Hypothalamus (tissue), 51 donors: ENCODE results near the gene DLL4.

Experiments
- DNase-seq, 51 donors: peaks; one replicate each; lab custom pipeline; 2025; lab: John Stamatoyannopoulos, UW

The DLL4 gene

DNA sequence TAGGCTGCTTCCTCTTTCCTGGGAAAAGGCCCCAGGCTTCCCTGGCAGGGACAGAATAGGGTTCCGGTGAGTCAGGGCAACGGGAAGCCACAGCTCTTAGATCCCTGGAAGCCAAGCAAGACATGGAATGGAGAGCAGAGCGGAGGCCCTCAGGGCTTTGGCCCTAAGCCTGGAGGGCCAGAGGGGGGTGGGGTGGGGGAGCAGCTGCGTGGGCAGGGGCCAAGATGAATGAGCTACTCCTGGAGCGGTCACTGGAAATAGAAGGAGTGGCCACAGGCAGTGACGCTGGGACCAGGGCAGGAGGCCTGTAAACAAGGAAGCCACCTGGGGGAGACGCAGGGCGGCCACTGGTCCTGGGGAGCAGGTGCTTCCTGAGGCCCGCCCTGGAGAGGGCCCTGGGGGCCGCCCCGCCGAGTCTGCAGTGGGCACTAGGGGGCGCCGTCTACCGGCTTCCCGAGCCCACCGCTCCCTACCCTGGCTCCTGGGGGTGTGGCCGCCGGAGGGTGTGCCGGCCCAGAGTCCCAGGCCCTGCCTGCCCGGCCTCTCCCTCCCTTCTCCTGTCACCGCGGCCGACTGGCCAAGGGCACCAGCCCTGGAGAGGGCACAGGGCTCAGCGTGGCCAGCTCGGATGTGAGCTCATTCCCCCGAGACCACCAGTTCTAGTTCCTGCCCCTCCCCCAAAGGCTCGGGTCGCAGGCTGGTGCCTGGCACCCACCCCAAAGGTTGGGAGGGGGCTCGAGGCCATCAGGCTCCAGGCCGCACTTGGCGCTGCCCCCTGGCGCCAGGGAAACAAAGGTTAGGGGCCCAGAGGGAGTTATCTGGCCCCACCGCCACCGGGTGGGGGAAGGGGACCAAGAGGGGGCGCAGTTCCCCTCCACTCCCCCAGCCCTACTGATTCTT is 22.8 kb upstream of the DLL4 start:
- DNase-seq = peak in 45 of 51 donors; percentile 24 to 81 (median 59)

DNA sequence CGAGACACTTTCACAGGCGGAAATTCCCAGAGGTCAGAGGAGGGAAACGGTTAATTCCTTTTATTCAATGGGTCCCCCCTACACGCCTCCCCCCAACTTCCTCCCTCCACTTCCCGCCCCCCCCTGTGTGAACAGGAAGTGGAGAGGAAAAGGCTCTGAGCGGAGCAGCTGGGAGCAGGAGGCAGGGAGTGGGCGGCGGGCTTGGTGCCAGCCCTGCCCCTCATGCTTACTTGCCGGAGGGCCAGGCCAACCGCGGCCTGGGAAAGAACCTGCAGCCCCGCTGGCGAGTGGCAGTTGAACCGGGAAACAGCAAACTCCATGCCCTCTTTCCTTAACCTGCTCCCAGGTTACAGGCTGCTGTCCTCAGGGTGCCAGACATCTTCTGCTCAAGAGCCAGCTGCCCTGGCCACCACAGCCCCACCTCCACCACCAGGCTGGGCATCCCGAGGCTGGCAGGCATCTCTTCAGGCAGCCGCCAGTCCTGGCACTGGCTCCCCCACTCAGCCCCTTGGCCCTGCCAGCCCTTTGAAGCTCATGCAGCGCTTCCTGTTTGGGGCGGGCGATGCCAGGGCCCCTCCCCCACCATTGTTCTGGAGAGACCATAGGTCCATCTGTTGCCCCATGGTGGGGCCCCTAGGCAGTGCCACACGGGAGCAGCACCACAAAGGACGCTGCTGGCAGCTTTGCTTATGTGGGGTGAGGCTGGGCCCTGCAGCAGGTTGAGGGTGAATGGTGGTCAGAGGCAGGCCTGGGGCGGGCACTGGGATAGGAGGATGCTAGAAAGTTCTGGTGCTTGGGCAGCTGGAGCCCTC is 21.9 kb upstream of the DLL4 start:
- peak in 27 of 51 donors; percentile 12 to 62 (median 34) for DNase-seq

DNA sequence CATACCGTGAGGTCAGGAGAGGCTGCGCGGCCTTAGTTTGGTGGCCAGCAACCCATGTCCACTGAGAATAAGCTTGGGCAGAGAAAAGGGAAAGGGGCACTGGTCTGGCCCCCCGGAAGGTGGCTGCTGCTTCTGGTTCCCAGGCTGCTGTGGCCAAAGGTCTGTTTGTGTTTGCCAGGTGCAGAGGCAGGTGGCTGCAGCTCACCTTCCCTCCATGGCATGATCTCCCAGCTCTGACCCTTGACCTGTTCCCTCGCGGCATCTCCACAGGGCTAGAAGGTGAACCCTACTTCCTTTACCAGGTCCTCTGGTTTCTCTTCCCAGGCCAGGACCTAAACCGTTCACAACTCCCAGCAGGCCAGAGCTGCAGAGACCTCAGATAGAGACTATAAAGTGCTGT is 21.0 kb upstream of the DLL4 start:
- DNase-seq = no peak

DNA sequence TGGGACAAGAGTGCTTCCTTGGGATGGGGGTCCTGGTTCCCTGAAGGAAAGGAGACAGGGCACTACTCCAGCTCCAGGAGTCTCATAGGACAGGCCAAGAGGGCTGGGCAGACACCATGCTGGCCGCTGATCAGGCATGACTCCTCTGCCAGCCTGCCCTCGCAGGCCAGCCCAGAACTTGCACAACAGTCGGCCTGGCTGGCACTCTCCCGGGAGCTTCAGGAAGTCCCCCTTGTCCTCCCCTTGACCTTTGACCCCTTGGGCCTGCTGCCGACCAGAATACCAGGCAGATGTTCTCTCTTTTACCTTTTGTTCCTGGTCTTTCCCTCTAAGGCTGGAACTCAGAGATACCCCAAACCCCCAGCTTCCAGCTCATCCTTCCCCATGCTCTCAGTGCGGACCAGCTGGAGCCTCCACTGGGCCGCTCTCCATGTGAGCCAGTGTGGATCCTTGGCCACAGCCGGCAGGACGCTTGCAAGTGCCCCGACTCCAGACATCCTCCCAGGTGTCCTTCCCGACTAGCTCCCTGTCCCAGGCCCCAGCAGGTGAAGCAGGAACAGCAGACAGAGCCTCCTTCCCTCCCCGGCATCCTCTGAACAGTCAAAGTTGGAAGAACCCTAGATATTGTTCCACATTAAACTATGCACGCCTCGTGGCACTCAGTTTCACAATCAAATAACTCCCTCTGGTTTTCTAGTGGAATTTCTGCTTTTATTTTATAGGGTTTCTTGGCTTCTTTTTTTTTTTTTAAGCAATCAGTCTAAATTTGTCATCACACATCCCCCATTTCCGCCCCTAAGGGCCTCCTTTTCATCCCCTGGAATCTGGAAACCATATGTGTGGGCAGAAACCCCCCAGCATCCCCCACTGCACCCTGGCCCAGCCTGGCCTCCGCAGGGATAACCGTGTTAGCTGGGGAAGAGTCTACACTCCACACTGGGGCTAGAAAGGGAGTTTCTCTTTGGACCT is 19.2 kb upstream of the DLL4 start:
- peak in 1 of 51 donors; percentile 15 for DNase-seq

DNA sequence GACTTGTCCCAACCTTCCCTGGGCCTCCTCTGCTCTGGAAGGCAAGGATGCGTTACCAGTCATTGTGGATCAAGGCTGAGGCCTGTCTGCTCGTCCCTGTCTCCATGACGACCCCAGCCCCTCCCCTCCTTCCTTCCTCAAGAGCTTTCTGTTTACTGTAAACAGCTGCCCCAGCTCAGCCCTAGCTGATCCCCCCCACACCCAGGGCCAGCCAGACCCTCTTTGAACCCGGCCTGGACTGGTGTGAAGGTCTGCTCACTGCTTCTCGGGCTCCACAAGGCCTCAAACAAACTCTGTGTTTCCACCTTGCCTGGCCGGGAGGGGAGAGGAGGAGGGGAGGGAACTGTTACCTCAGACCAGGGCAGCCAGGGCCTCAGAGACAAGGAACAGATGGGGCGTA is 18.0 kb upstream of the DLL4 start:
- DNase-seq = no peak

DNA sequence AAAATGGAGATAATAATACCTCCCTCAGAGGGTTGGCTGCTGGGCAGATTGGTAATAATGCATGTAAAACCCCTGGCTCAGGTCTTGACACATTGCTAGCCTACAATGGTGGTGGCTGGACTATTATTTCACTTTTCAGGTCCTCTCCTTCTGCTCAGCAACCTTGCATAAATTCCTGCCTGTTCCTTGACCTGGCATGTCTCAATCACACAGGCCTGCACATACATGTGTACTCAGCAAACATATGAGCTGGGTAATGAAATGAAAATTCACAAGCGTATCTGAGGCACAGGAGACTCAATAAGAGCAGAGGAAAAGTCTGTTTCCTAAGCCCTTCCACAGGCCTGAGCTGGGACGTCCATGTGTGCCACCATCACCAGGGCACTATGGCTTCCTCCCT is 17.4 kb upstream of the DLL4 start:
- DNase-seq = no peak

DNA sequence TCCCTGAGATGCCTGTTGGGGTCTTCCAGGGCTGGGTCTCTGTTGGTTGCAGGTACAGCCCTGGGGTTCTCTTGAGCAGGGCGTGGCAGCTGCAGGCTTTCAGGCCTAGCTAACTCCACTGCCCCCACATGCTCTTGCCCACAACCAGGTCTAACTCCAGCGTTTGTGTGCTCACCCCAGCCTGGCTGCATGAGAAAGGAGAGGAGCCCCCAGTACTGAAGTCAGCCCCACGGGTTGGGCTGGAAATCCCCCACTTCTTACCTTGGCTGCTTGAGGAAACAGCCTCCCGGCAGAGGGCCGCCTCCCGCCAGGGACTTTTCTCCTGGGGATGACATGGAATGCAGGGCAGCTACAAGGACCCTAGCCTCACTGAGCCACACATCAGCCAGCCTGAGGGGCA is 16.7 kb upstream of the DLL4 start:
- DNase-seq = no peak

DNA sequence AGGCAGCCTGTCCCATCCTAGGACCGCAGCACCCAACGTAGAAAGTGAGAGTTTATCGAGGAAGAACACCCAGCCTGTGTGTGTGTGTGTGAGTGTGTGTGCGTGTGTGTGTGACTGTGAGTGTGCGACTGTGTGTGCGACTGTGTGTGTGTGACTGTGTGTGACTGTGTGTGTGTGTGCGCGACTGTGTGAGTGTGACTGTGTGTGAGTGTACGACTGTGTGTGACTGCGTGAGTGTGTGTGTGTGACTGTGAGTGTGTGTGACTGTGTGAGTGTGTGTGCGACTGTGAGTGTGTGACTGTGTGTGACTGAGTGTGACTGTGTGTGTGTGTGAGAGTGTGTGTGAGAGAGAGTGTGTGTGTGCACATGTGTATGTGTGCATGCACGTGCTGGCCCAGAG is 15.1 kb upstream of the DLL4 start:
- DNase-seq = no peak

DNA sequence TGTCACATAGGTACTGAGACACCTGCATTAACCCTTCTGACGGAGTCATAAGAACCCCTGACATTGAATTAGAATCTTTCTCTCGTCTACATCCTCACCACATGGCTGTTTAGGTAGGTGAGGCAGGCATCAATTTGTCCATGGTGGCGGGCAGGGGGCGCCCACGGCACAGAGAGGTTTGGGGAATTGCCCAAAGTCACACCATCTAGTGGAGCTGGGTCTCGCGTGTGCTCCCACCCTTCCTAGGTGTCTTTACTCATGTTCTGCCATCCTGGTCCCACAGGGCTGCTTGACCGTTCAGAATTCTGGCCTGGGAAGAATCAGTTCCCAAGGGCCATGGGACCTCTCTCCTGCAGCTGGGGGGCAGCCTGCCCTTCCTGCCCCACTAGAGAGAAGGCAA is 14.7 kb upstream of the DLL4 start:
- DNase-seq = no peak

DNA sequence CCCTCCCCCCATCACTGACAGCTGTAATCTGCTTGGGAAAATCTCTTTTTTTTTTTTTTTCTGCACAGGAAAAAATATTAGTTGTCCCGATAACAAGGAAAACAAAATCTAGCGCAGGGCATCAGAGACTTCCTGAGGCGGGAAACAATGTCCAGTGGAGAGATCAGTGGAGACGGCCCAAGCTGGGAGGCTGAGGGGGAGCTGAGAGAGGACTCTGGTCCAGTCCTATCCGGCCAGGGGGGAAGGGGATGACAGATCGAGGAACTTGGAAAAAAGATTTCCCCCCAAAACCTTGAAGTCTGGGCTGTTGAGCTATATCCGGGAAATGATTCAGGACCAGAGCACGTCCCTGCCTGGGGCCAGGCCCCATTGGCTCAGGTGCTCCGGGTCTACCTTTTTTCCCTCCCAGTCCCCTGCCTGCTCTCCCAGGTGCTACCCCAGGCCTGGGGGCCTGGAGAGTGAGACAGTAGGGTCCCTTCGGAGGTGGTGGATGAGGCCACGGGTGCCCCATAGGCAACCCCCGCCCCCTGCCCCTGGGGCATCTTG is 14.0 kb upstream of the DLL4 start:
- no peak for DNase-seq

DNA sequence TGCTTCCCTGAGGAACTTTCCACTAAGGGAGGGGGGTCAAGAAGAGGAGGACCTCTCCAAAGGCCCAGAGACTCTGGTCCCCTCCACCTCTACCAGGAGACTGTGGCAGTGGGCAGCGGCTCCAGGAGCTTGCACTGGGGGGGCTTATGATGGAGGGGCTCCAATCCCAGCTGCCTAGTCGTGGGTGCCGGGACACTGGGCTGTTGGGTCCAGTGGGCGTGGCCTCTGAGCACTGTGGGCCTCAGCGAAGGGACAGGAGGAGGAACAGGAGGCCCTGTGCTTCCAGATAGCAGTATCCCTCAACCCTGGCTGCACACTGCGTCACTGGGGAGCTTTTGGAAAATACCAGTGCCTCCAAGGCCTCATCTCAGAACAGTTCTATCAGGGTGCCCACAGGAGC is 13.5 kb upstream of the DLL4 start:
- DNase-seq = no peak

DNA sequence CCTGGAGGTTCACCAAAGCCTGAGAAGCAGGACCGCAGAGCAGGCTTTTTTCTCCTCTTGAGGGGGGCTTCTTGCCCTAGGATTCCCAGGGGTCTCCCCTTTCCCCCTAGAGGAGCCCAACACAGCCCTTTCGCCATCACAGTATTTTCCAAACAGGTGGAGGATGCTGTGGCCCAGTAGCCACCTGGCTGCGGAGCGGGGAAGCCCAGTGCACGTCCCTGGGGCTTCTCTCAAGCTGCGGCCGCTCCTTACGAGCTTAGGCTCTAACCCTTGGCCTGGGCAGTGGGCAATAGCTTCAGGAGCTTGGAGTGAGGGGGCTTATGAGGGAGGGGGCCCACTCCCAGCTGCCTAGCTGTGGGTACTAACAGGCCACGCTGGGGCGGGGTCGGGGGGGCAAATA is 11.6 kb upstream of the DLL4 start:
- no peak for DNase-seq

DNA sequence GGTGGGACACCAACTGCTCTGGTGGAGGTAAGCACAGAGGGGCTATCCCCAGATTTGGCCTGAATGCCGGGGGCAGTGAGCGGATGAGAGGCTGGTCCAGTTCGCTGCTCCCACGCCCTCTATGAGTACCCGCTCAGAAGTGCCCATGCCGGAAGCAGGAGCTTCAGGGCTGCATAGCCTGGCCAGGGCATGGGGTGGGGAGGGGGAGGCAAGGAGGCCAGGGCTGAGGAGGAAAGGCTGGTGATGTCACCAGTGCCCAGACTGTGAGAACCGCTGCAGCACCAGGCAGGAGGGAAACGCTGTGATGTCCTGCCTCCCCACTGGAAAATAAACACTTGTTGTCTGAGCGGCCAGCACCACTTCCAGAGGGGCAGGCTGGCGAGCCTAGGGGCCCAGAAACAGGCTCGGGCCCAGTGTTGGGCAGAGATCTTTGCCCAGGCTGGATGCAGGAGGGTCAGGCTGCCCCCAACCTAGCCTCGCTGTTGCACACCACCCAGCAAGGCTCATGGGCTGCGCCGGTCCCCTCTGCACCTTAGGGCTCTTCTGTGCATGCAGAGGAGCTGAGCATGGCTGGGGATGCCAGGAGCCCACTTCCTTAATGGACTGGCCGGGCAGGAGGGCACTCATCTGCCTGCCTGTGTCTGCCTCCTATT is 10.9 kb upstream of the DLL4 start:
- DNase-seq = no peak

DNA sequence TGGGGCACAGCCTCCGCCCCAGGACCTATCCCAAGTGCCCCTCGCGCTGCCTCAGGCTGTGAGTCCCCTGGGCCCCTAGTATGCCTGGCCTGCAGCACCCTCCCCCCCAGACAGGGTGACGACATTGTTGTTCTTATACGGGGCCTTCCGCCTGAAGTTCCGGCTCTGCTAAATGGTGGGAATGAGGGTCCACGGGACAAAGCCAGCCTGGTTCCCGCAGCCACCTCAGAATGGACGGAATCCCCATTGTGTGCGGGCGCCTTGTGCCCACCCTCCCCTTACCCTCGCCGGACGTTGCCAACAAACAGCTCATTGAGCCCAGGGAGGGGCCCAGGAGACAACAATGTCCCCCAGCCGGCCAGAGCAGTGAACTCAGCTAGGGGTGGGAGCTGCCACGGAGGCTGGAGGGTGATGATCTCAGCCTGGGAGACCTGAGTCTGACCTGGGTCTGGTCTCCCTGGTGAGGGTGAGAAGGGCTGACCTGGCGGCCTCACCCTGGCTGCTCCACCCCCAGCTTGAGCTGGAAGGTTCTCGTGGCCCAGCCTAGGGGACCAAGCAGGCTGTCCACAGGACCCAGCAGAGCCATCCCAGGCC is 10.2 kb upstream of the DLL4 start:
- DNase-seq = no peak

DNA sequence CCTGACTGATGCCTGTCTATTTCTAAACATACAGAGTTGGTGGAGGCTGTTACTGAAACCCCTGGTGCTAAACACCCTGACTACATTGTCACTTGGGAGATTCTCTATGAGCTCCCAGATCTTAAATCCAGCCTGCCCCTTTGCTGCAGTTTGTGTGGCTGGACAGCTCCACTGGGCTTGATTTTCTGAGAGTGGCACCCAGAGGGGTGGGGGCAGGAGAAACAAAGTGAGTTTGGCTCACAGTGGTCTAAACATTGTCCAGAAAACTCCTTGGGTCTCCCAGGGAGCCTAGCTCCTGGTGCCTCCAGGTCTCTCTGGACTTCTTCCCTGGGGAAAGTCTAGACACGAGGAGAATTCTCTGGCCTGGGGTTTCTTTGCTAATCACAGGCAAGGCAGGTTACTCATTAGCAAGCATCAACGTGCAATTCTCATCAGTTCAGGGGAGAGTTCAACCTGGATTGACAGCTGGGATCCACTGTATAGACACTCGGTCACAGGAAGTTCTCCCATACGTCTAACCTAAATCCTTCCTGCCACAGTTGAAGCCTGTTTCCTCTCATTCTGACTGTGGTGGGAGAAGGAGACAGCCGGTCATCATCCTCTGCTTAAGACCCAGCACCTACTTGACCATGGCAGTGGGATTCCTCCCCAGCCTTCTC is 7.1 kb upstream of the DLL4 start:
- DNase-seq = no peak

DNA sequence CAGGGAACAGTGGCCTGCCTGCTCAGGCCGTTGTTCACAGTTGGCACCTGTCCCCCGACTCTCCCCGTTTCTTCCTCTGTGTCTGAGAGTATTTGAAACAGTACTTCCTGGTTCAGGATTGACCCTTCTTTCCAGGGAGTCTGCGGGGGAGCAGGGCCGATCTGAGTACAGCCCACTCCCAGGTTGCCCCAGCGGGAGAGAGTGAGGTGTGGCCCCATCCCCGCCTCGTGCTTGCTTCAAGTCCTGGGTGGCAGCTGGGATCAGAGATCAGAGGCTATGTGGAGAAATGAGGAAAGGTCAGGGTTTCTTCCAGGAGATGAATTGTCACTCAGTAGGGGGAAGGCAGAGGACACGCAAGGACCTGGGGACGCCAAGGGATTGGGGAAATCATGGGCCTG is 6.5 kb upstream of the DLL4 start:
- no peak for DNase-seq

DNA sequence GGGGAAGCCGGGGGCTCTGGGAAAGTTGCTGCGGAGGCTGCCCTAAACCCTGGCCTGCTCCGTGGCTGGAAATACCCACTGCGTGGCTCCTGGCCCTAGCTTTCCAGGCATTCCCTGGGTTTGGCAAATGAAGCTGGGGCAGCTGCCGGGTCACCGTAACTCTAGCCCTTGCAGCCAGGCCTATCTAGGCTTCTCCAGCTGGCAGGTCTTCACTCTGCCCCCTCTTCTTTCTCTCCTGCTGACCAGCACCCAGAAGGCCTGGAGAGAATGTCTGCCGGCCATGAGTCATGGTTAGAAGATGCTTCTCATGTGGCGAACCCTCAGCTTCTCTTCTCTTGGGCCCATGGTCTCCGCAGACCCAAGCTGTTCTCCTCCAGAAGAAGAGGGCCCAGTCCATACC is 5.6 kb upstream of the DLL4 start:
- no peak for DNase-seq

DNA sequence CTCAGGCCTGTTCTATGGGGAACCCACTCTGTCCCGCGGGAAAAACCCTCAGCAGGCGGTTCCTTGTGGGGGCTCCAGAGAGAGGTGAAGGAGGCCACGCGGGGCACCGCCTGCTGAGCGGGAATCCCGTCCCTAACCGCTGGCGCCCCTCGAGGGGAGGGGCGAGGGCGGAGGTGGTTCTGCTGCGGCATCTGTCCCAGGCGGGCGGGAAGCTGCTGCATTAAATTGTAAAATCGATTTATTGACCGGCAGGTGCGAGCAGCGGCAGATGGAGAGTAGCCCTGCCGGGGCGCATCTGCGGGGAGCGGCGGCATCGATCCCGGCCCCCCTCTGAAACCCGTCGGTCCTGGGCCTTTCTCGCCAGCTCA is 3.7 kb upstream of the DLL4 start:
- DNase-seq = no peak
